ENCODE results near the gene RNF222. TPM values are rescaled to one million over a fixed set of nuclear protein-coding genes. Genes with fewer than 3 reads are reported as not detected.

RNF222 gene, protein sequence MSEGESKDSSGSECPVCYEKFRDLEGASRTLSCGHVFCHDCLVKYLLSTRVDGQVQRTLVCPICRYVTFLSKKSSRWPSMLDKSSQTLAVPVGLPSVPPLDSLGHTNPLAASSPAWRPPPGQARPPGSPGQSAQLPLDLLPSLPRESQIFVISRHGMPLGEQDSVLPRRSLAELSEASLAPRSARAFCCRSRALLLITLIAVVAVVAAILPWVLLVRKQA
- polyA plus RNA-seq (0.18 to 0.46 TPM (median 0.23 TPM) in 3 replicates), polyA minus RNA-seq (0.10 to 0.36 TPM (median 0.16 TPM) in 3 replicates)
- polyA plus RNA-seq (2011; ENCODE audit: low read depth), result 0.81 TPM
- polyA plus RNA-seq (2011; cell fraction: cytosol; rRNA removed), result 0.16 TPM in 2 replicates
- polyA plus RNA-seq (2011; cell fraction: nucleus; rRNA removed), result 0.75 and 0.76 TPM in 2 replicates
- polyA plus RNA-seq (2012; ENCODE audit: low replicate concordance), result 0.15 and 6.4 TPM in 2 replicates
- polyA minus RNA-seq (2011; cell fraction: cytosol; rRNA and poly(A)+ RNA removed), result not detected
- polyA minus RNA-seq (2011; cell fraction: nucleus; rRNA and poly(A)+ RNA removed), result 0.53 and 0.85 TPM in 2 replicates

DNA sequence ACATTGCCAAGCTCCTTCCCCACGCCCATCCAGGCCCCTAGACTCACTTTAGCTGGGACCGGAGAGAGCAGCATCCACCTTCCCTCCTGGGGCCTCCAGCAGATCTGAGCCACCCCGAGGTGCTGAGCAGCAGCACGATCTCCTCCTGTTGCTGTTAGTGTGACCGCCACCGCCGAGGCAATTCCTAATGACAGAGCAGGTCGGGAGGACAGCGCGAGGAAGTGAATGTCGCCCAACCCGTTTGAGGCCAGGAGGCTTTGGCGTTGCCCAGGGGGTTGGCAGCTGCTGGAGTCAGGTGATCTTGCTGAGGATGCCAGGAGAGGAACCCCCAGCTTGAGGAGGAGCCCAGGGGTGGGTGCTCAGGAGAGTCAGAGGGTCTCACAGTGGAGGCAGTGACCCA is at the start of gene RNF222:
RNF222 (minus strand) TSS at position 192 of the 400 bp plus-strand sequence. CDS start 4,366 bp downstream, outside the sequence.
- Histone ChIP-seq H3K9me1 (ENCODE audit: control insufficient read depth, extremely low read depth, insufficient read depth, low read length) (no peaks in the 10 kb centered on the region), H4K20me1 (ENCODE audit: control insufficient read depth, extremely low read depth, insufficient read depth, low read length) (no peaks in the 10 kb centered on the region), H3K4me2 (ENCODE audit: control insufficient read depth, extremely low read depth, insufficient read depth, low read depth, low read length) (no peak within 1 kb of the TSS), H3K36me3 (ENCODE audit: control insufficient read depth in 2 of 2, extremely low read depth in 1 of 2, insufficient read depth in 2 of 2, low read length in 2 of 2) (no peaks in the 10 kb centered on the region), H3K9ac (ENCODE audit: control insufficient read depth, extremely low read depth, insufficient read depth, low read length) (no peak within 1 kb of the TSS), H3K27ac (ENCODE audit: control insufficient read depth, insufficient read depth, low read length) (no peak within 1 kb of the TSS), H3K27me3 (ENCODE audit: control insufficient read depth, extremely low read depth, insufficient read depth, low read length) (peaks cover 7% of the 10 kb centered on the region), H2AFZ (ENCODE audit: control insufficient read depth, low read length) (no peak within 1 kb of the TSS), H3K9me3 (ENCODE audit: control insufficient read depth, low read depth, low read length) (no peaks in the 10 kb centered on the region), H3K4me1 (ENCODE audit: control insufficient read depth, extremely low read depth, insufficient read depth, low read length) (peaks cover 15% of the 10 kb centered on the region), H3K4me3 (ENCODE audit: control insufficient read depth in 2 of 3, extremely low read depth in 1 of 3, insufficient read depth in 2 of 3, low read depth in 1 of 3, low read length in 3 of 3) (no peak within 1 kb of the TSS), H3K79me2 (ENCODE audit: control insufficient read depth, insufficient read depth, low read length) (no peaks in the 10 kb centered on the region)
- no peak for FAIRE-seq
- TF ChIP-seq, protein P1, sequence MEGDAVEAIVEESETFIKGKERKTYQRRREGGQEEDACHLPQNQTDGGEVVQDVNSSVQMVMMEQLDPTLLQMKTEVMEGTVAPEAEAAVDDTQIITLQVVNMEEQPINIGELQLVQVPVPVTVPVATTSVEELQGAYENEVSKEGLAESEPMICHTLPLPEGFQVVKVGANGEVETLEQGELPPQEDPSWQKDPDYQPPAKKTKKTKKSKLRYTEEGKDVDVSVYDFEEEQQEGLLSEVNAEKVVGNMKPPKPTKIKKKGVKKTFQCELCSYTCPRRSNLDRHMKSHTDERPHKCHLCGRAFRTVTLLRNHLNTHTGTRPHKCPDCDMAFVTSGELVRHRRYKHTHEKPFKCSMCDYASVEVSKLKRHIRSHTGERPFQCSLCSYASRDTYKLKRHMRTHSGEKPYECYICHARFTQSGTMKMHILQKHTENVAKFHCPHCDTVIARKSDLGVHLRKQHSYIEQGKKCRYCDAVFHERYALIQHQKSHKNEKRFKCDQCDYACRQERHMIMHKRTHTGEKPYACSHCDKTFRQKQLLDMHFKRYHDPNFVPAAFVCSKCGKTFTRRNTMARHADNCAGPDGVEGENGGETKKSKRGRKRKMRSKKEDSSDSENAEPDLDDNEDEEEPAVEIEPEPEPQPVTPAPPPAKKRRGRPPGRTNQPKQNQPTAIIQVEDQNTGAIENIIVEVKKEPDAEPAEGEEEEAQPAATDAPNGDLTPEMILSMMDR (optimal IDR thresholded peaks at IDR 0.05 in 1 of 3, IDR thresholded peaks at IDR 0.05 in 1 of 3, conservative IDR thresholded peaks at IDR 0.05 in 1 of 3; ENCODE audit: extremely low read depth in 1 of 3, insufficient read depth in 2 of 3, low read length in 3 of 3), result no peak
- no peak for TF ChIP-seq EZH2 (IDR thresholded peaks at IDR 0.05; ENCODE audit: low read length)
- dilution Hi-C loops (cut with MboI; ENCODE audit: extremely low pct_ligation_motif_present, low sequenced_read_pairs), result no loop called here
- no peak for DNase-seq (ENCODE audit: low read depth, low spot score)

DNA sequence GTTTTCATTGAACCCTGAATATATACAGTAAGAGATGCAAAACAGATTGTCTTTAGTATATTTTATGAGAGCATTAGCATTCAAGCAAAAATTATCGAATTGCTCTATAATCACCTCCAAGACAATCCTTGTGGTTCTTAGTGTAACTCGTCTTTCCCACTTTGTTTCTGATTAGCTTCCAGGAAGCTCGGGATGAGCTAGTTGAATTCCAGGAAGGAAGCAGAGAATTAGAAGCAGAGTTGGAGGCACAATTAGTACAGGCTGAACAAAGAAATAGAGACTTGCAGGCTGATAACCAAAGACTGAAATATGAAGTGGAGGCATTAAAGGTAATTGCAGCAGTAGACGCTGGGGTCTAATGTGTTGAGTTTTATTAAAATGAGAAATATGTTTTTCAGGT is 47.9 kb upstream of the RNF222 start:
- no peaks in the 10 kb centered on the region for H3K9me3 ChIP-seq (ENCODE audit: control insufficient read depth, low read depth, low read length)
- H3K9me1 ChIP-seq (ENCODE audit: control insufficient read depth, extremely low read depth, insufficient read depth, low read length), result peaks cover 2% of the 10 kb centered on the region
- FAIRE-seq (no peak), DNase-seq (ENCODE audit: low read depth, low spot score) (no peak)
- H3K4me2 ChIP-seq (ENCODE audit: control insufficient read depth, extremely low read depth, insufficient read depth, low read depth, low read length), result no peak overlapping the region
- peaks cover 3% of the 10 kb centered on the region for H3K4me1 ChIP-seq (ENCODE audit: control insufficient read depth, extremely low read depth, insufficient read depth, low read length)
- H3K36me3 ChIP-seq (ENCODE audit: control insufficient read depth in 2 of 2, extremely low read depth in 1 of 2, insufficient read depth in 2 of 2, low read length in 2 of 2), result peaks cover 16 to 36% of the 10 kb centered on the region in 2 experiments
- no peaks in the 10 kb centered on the region for H3K27me3 ChIP-seq (ENCODE audit: control insufficient read depth, extremely low read depth, insufficient read depth, low read length)
- H4K20me1 ChIP-seq (ENCODE audit: control insufficient read depth, extremely low read depth, insufficient read depth, low read length), result peaks cover 8% of the 10 kb centered on the region
- H3K9ac ChIP-seq (ENCODE audit: control insufficient read depth, extremely low read depth, insufficient read depth, low read length), result no peak overlapping the region
- TF ChIP-seq, protein P1 (optimal IDR thresholded peaks at IDR 0.05 in 1 of 3, IDR thresholded peaks at IDR 0.05 in 1 of 3, conservative IDR thresholded peaks at IDR 0.05 in 1 of 3; ENCODE audit: extremely low read depth in 1 of 3, insufficient read depth in 2 of 3, low read length in 3 of 3), result no peak
- TF ChIP-seq EZH2 (IDR thresholded peaks at IDR 0.05; ENCODE audit: low read length), result no peak
- H2AFZ ChIP-seq (ENCODE audit: control insufficient read depth, low read length), result no peak overlapping the region
- H3K4me3 ChIP-seq (ENCODE audit: control insufficient read depth in 2 of 3, extremely low read depth in 1 of 3, insufficient read depth in 2 of 3, low read depth in 1 of 3, low read length in 3 of 3), result no peak overlapping the region
- H3K27ac ChIP-seq (ENCODE audit: control insufficient read depth, insufficient read depth, low read length), result no peak overlapping the region
- peaks cover 53% of the 10 kb centered on the region for H3K79me2 ChIP-seq (ENCODE audit: control insufficient read depth, insufficient read depth, low read length)
- dilution Hi-C loops (cut with MboI; ENCODE audit: extremely low pct_ligation_motif_present, low sequenced_read_pairs), result no loop called here
